HEK293 (cell line): ENCODE measurements around the gene HMGA1.

ENCODE experiments used
- CTCF ChIA-PET: fragments of 350-600 bp; formaldehyde crosslinking; extraction: SDS; loops from one replicate; lab custom pipeline; 2021; ENCODE audit warnings: antibody characterized with exemption; lab: Yijun Ruan, JAX
- POLR2A ChIA-PET: fragments of 300-600 bp; formaldehyde crosslinking; extraction: SDS; loops from one replicate; lab custom pipeline; 2020; ENCODE audit warnings: antibody characterized with exemption, inconsistent platforms; lab: Yijun Ruan, JAX
- H3K27ac ChIP-seq: fragments of 200-500 bp; sonication (Bioruptor generic); 2 replicates; pipeline ENCODE4 v1.5.1; 2014; ENCODE audit warnings: low read depth, low read length, control low read depth, inconsistent platforms; ENCODE audit errors: extremely low read depth
- H3K36me3 ChIP-seq, 2 experiments: fragments of 200-500 bp in 1 of 2; sonication (Bioruptor generic) in 1 of 2; 1 replicate in 1 of 2; 2 replicates in 1 of 2; pipeline ENCODE4 v1.5.1; 2014 to 2017; ENCODE audit warnings: inconsistent platforms in 2 of 2, low read length in 2 of 2; ENCODE audit not compliant: control insufficient read depth in 2 of 2, insufficient read depth in 1 of 2
- H3K4me1 ChIP-seq: fragments of 200-500 bp; sonication (Bioruptor generic); 2 replicates; pipeline ENCODE4 v1.5.1; 2014; ENCODE audit warnings: mild to moderate bottlenecking, low read length, inconsistent platforms; ENCODE audit not compliant: control insufficient read depth, insufficient read depth
- H3K4me3 ChIP-seq: 2 replicates; pipeline ENCODE4 v1.5.1; 2011; ENCODE audit warnings: low read depth, mild to moderate bottlenecking, control low read depth, low read length, moderate library complexity
- H3K9me3 ChIP-seq: fragments of 200-500 bp; sonication (Bioruptor generic); 2 replicates; pipeline ENCODE4 v1.5.1; 2014; ENCODE audit warnings: low read depth, low read length, inconsistent platforms; ENCODE audit not compliant: control insufficient read depth, insufficient read depth
- EGR2 ChIP-seq: fragments of 450-650 bp; formaldehyde crosslinking; IDR thresholded peaks from 2 replicates; pipeline ENCODE4 v1.5.1; 2016; ENCODE audit warnings: low read depth, missing biosample characterization, missing genetic modification characterization
- HOXA7 ChIP-seq: sonication (generic); formaldehyde crosslinking; IDR thresholded peaks from 2 replicates; pipeline ENCODE4 v1.8.1; 2022; ENCODE audit warnings: missing genetic modification reagents, borderline replicate concordance
- SALL2 ChIP-seq: fragments of 450-650 bp; formaldehyde crosslinking; IDR thresholded peaks from 2 replicates; pipeline ENCODE4 v1.5.0; 2017; ENCODE audit warnings: missing biosample characterization, mild to moderate bottlenecking, missing genetic modification characterization, borderline replicate concordance
- ZFHX2 ChIP-seq: fragments of 450-650 bp; formaldehyde crosslinking; conservative IDR thresholded peaks from 2 replicates; pipeline ENCODE4 v1.5.1; 2016; ENCODE audit warnings: missing biosample characterization, missing genetic modification characterization
- ZNF10 ChIP-seq: fragments of 450-650 bp; formaldehyde crosslinking; IDR thresholded peaks from 2 replicates; pipeline ENCODE4 v1.5.1; 2017; ENCODE audit warnings: missing biosample characterization, missing genetic modification characterization
- ZNF112 ChIP-seq: fragments of 450-650 bp; formaldehyde crosslinking; IDR thresholded peaks from 2 replicates; pipeline ENCODE4 v1.5.0; 2017; ENCODE audit warnings: missing biosample characterization, missing genetic modification characterization
- ZNF146 ChIP-seq: fragments of 450-650 bp; formaldehyde crosslinking; IDR thresholded peaks from 2 replicates; pipeline ENCODE4 v1.5.1; 2016; ENCODE audit warnings: missing biosample characterization, missing genetic modification characterization
- ZNF18 ChIP-seq: fragments of 450-650 bp; formaldehyde crosslinking; IDR thresholded peaks from 2 replicates; pipeline ENCODE4 v1.5.1; 2016; ENCODE audit warnings: missing biosample characterization, missing genetic modification characterization
- ZNF280C ChIP-seq: fragments of 450-650 bp; formaldehyde crosslinking; IDR thresholded peaks from 2 replicates; pipeline ENCODE4 v1.5.1; 2016; ENCODE audit warnings: missing biosample characterization, missing genetic modification characterization
- ZNF366 ChIP-seq: fragments of 450-650 bp; formaldehyde crosslinking; conservative IDR thresholded peaks from 2 replicates; pipeline ENCODE4 v1.5.1; 2016; ENCODE audit warnings: missing biosample characterization, missing genetic modification characterization
- ZNF394 ChIP-seq: fragments of 450-650 bp; formaldehyde crosslinking; IDR thresholded peaks from 2 replicates; pipeline ENCODE4 v1.5.1; 2016; ENCODE audit warnings: missing biosample characterization, missing genetic modification characterization, mild to moderate bottlenecking, moderate library complexity, borderline replicate concordance
- ZNF416 ChIP-seq: fragments of 450-650 bp; formaldehyde crosslinking; IDR thresholded peaks from 2 replicates; pipeline ENCODE4 v1.5.1; 2016; ENCODE audit warnings: missing biosample characterization, missing genetic modification characterization
- ZNF501 ChIP-seq: fragments of 450-650 bp; formaldehyde crosslinking; IDR thresholded peaks from 2 replicates; pipeline ENCODE4 v1.5.1; 2016; ENCODE audit warnings: missing biosample characterization, missing genetic modification characterization
- ZNF514 ChIP-seq: fragments of 450-650 bp; formaldehyde crosslinking; IDR thresholded peaks from 2 replicates; pipeline ENCODE4 v1.5.1; 2016; ENCODE audit warnings: missing biosample characterization, missing genetic modification characterization
- ZNF548 ChIP-seq: fragments of 450-650 bp; formaldehyde crosslinking; IDR thresholded peaks from 2 replicates; pipeline ENCODE4 v1.5.1; 2016; ENCODE audit warnings: missing biosample characterization, missing genetic modification characterization
- ZNF585B ChIP-seq: fragments of 450-650 bp; formaldehyde crosslinking; IDR thresholded peaks from 2 replicates; pipeline ENCODE4 v1.5.1; 2016; ENCODE audit warnings: missing biosample characterization, missing genetic modification characterization
- ZNF626 ChIP-seq: fragments of 450-650 bp; sonication (Bioruptor Pico); formaldehyde crosslinking; IDR thresholded peaks from 2 replicates; pipeline ENCODE4 v1.5.1; 2018; ENCODE audit warnings: missing biosample characterization, missing genetic modification characterization, inconsistent platforms
- ZNF660 ChIP-seq: fragments of 450-650 bp; IDR thresholded peaks from 2 replicates; pipeline ENCODE4 v1.5.1; 2018; ENCODE audit warnings: missing biosample characterization, mild to moderate bottlenecking, missing genetic modification characterization
- ZSCAN23 ChIP-seq: fragments of 450-650 bp; formaldehyde crosslinking; IDR thresholded peaks from 2 replicates; pipeline ENCODE4 v1.5.1; 2016; ENCODE audit warnings: missing biosample characterization, missing genetic modification characterization
- ZSCAN5A ChIP-seq: fragments of 450-650 bp; formaldehyde crosslinking; IDR thresholded peaks from 2 replicates; pipeline ENCODE4 v1.5.1; 2016; ENCODE audit warnings: missing biosample characterization, missing genetic modification characterization
- TF ChIP-seq, protein P1 (sequence below): fragments of 450-650 bp; formaldehyde crosslinking; IDR thresholded peaks from 2 replicates; pipeline ENCODE4 v1.5.1; 2017; ENCODE audit warnings: missing biosample characterization, missing genetic modification characterization
- TF ChIP-seq, protein P2 (sequence below): fragments of 450-650 bp; formaldehyde crosslinking; IDR thresholded peaks from 2 replicates; pipeline ENCODE4; 2016; ENCODE audit warnings: missing biosample characterization, missing genetic modification characterization
- TF ChIP-seq, protein P3 (sequence below): fragments of 450-650 bp; formaldehyde crosslinking; IDR thresholded peaks from 2 replicates; pipeline ENCODE4 v1.5.1; 2016; ENCODE audit warnings: missing biosample characterization, missing genetic modification characterization, borderline replicate concordance

Gene HMGA1

GRCh38 chr6:34289137-34289536, 52.5 kb downstream of the HMGA1 start:
- TF ChIP-seq ZNF394 (no peak), ZNF660 (tag by site-specific recombination) (no peak), ZNF112 (tag by site-specific recombination) (no peak), ZNF585B (tag by site-specific recombination) (no peak), ZSCAN23 (tag by site-specific recombination) (no peak), ZFHX2 (peak; percentile 81), ZNF416 (tag by site-specific recombination) (no peak), EGR2 (tag by site-specific recombination) (peak; percentile 71)
- TF ChIP-seq, protein P1, sequence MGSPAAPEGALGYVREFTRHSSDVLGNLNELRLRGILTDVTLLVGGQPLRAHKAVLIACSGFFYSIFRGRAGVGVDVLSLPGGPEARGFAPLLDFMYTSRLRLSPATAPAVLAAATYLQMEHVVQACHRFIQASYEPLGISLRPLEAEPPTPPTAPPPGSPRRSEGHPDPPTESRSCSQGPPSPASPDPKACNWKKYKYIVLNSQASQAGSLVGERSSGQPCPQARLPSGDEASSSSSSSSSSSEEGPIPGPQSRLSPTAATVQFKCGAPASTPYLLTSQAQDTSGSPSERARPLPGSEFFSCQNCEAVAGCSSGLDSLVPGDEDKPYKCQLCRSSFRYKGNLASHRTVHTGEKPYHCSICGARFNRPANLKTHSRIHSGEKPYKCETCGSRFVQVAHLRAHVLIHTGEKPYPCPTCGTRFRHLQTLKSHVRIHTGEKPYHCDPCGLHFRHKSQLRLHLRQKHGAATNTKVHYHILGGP (tag by site-specific recombination) = no peak
- TF ChIP-seq, protein P2, sequence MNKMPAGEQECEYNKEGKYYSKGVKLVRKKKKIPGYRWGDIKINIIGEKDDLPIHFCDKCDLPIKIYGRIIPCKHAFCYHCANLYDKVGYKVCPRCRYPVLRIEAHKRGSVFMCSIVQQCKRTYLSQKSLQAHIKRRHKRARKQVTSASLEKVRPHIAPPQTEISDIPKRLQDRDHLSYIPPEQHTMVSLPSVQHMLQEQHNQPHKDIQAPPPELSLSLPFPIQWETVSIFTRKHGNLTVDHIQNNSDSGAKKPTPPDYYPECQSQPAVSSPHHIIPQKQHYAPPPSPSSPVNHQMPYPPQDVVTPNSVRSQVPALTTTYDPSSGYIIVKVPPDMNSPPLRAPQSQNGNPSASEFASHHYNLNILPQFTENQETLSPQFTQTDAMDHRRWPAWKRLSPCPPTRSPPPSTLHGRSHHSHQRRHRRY (tag by site-specific recombination) = no peak
- ChIA-PET POLR2A (interaction anchor here (0.6 kb wide), 1 partner anchor 127 kb away, joined by 3 read pairs; no protein-coding TSS in a partner anchor), CTCF (no interaction called here)
- Histone ChIP-seq H3K36me3 (peaks cover 5 to 23% of the 10 kb centered on the region in 2 experiments; a peak in 2 of 3 replicates), H3K9me3 (no peaks in the 10 kb centered on the region), H3K4me1 (no peaks in the 10 kb centered on the region), H3K27ac (no peak overlapping the region), H3K4me3 (no peak overlapping the region)

GRCh38 chr6:34292954-34293353, 56.3 kb downstream of the HMGA1 start:
- H3K27ac ChIP-seq = no peak overlapping the region
- no peak overlapping the region for H3K4me3 ChIP-seq
- CTCF ChIA-PET = interaction anchor here (0.5 kb wide), 2 partner anchors 691 to 842 kb away, joined by 3 read pairs; no protein-coding TSS in a partner anchor
- peaks cover 9 to 15% of the 10 kb centered on the region in 2 experiments; a peak in 2 of 3 replicates for H3K36me3 ChIP-seq
- POLR2A ChIA-PET = no interaction called here
- no peaks in the 10 kb centered on the region for H3K9me3 ChIP-seq
- H3K4me1 ChIP-seq = no peaks in the 10 kb centered on the region
- TF ChIP-seq ZNF280C (tag by site-specific recombination) (no peak), ZNF501 (tag by site-specific recombination) (no peak), ZNF18 (no peak), ZSCAN5A (tag by site-specific recombination) (no peak), ZNF10 (tag by site-specific recombination) (no peak), ZNF514 (tag by site-specific recombination) (no peak), ZNF548 (no peak), ZNF146 (tag by site-specific recombination) (no peak), ZNF626 (tag by site-specific recombination) (no peak), ZSCAN23 (tag by site-specific recombination) (no peak), ZNF366 (no peak), SALL2 (tag by site-specific recombination) (no peak), HOXA7 (CRISPR knock-in tag) (no peak)
- TF ChIP-seq, protein P3, sequence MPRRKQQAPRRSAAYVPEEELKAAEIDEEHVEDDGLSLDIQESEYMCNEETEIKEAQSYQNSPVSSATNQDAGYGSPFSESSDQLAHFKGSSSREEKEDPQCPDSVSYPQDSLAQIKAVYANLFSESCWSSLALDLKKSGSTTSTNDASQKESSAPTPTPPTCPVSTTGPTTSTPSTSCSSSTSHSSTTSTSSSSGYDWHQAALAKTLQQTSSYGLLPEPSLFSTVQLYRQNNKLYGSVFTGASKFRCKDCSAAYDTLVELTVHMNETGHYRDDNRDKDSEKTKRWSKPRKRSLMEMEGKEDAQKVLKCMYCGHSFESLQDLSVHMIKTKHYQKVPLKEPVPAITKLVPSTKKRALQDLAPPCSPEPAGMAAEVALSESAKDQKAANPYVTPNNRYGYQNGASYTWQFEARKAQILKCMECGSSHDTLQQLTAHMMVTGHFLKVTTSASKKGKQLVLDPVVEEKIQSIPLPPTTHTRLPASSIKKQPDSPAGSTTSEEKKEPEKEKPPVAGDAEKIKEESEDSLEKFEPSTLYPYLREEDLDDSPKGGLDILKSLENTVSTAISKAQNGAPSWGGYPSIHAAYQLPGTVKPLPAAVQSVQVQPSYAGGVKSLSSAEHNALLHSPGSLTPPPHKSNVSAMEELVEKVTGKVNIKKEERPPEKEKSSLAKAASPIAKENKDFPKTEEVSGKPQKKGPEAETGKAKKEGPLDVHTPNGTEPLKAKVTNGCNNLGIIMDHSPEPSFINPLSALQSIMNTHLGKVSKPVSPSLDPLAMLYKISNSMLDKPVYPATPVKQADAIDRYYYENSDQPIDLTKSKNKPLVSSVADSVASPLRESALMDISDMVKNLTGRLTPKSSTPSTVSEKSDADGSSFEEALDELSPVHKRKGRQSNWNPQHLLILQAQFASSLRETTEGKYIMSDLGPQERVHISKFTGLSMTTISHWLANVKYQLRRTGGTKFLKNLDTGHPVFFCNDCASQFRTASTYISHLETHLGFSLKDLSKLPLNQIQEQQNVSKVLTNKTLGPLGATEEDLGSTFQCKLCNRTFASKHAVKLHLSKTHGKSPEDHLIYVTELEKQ = no peak
- TF ChIP-seq, protein P2 (tag by site-specific recombination) = no peak
